ENCODE results near the gene PHF1.

DNA sequence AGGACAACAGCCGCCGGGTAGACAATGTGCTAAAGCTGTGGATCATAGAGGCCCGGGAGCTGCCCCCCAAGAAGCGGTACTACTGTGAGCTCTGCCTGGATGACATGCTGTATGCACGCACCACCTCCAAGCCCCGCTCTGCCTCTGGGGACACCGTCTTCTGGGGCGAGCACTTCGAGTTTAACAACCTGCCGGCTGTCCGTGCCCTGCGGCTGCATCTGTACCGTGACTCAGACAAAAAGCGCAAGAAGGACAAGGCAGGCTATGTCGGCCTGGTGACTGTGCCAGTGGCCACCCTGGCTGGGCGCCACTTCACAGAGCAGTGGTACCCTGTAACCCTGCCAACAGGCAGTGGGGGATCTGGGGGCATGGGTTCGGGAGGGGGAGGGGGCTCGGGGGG, 26.9 kb downstream of the PHF1 start:
- TF ChIP-seq, protein P1, sequence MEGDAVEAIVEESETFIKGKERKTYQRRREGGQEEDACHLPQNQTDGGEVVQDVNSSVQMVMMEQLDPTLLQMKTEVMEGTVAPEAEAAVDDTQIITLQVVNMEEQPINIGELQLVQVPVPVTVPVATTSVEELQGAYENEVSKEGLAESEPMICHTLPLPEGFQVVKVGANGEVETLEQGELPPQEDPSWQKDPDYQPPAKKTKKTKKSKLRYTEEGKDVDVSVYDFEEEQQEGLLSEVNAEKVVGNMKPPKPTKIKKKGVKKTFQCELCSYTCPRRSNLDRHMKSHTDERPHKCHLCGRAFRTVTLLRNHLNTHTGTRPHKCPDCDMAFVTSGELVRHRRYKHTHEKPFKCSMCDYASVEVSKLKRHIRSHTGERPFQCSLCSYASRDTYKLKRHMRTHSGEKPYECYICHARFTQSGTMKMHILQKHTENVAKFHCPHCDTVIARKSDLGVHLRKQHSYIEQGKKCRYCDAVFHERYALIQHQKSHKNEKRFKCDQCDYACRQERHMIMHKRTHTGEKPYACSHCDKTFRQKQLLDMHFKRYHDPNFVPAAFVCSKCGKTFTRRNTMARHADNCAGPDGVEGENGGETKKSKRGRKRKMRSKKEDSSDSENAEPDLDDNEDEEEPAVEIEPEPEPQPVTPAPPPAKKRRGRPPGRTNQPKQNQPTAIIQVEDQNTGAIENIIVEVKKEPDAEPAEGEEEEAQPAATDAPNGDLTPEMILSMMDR (IDR thresholded peaks at IDR 0.05; ENCODE audit: poor library complexity, severe bottlenecking), result no peak
- TF ChIP-seq EP300 (conservative IDR thresholded peaks at IDR 0.05; ENCODE audit: poor library complexity, severe bottlenecking), result no peak
- no peak for TF ChIP-seq POLR2AphosphoS5 (IDR thresholded peaks at IDR 0.05)
- TF ChIP-seq EZH2 (IDR thresholded peaks at IDR 0.05; ENCODE audit: borderline replicate concordance, insufficient read depth, low read length, poor library complexity, severe bottlenecking), result no peak
- no peak for TF ChIP-seq SMC3 (conservative IDR thresholded peaks at IDR 0.05; ENCODE audit: poor library complexity)
